DMS153 (cell line): Measurements from ENCODE around the gene EXO1.
A peak's percentile ranks its signal among the peaks of the same experiment; 100 is the strongest.
"Not testable (repeated sequence)": the region's sequence is repeated elsewhere in the genome, so short reads cannot be mapped to it uniquely, and the experiment has no call there.

Source experiments
- DNase-seq: peaks from one replicate; lab custom pipeline; 2025; lab: John Stamatoyannopoulos, UW

EXO1 gene

GRCh38 chr1:241847796-241848685 lies at the start of gene EXO1:
Gene EXO1 (plus strand): TSS chr1:241848204. CDS start chr1:241850426, 2,222 bp downstream.
- peak; percentile 91 for DNase-seq

- no peak for DNase-seq
These were observed 48.6 kb upstream of the EXO1 start for GRCh38 chr1:241799416-241799815.

GRCh38 chr1:241800640-241801039 lies 47.4 kb upstream of the EXO1 start:
- DNase-seq, result no peak

GRCh38 chr1:241802863-241803262 lies 45.1 kb upstream of the EXO1 start:
- no peak for DNase-seq

- not testable (repeated sequence) for DNase-seq
These were observed 43.3 kb upstream of the EXO1 start for GRCh38 chr1:241804706-241805105.

GRCh38 chr1:241808265-241808664 lies 39.7 kb upstream of the EXO1 start:
- no peak for DNase-seq

GRCh38 chr1:241810769-241811405 lies 37.1 kb upstream of the EXO1 start:
- DNase-seq, result no peak

- no peak for DNase-seq
These were observed 34.2 kb upstream of the EXO1 start for GRCh38 chr1:241813768-241814320.

GRCh38 chr1:241816008-241816407 lies 32.0 kb upstream of the EXO1 start:
- no peak for DNase-seq

- no peak for DNase-seq
These were observed 30.6 kb upstream of the EXO1 start for GRCh38 chr1:241817331-241817792.

- no peak for DNase-seq
These were observed 29.9 kb upstream of the EXO1 start for GRCh38 chr1:241817956-241818612.

GRCh38 chr1:241819340-241819866 lies 28.6 kb upstream of the EXO1 start:
- DNase-seq, result no peak

- no peak for DNase-seq
These were observed 26.6 kb upstream of the EXO1 start for GRCh38 chr1:241821363-241821762.

GRCh38 chr1:241822846-241823245 lies 25.2 kb upstream of the EXO1 start:
- no peak for DNase-seq

- no peak for DNase-seq
These were observed 24.1 kb upstream of the EXO1 start for GRCh38 chr1:241823925-241824324.

GRCh38 chr1:241825581-241825980 lies 22.4 kb upstream of the EXO1 start:
- no peak for DNase-seq

GRCh38 chr1:241826613-241827012 lies 21.4 kb upstream of the EXO1 start:
- DNase-seq, result not testable (repeated sequence)

GRCh38 chr1:241827264-241827663 lies 20.7 kb upstream of the EXO1 start:
- no peak for DNase-seq

GRCh38 chr1:241828463-241829021 lies 19.5 kb upstream of the EXO1 start:
- DNase-seq, result no peak

GRCh38 chr1:241829468-241829867 lies 18.5 kb upstream of the EXO1 start:
- no peak for DNase-seq

GRCh38 chr1:241834733-241835377 lies 13.1 kb upstream of the EXO1 start:
- DNase-seq, result no peak
